Activated CD8-positive, alpha-beta T cell treated with anti-CD3 and anti-CD28 coated beads for 36 hours (primary cell): ENCODE results near the gene DGKI. TPM values are rescaled to one million over a fixed set of nuclear protein-coding genes. Genes with fewer than 3 reads are reported as not detected.

Source experiments
- ATAC-seq: fragments of 200-7000 bp; cut with Tn5 transposase; one replicate; pipeline ENCODE4 v1.10.0; 2021; ENCODE audit warnings: mild to moderate bottlenecking, moderate library complexity
- CTCF ChIA-PET: fragments of 350-600 bp; sonication (Branson Sonifier 250); formaldehyde crosslinking; loops from one replicate; lab custom pipeline; 2021; ENCODE audit warnings: antibody characterized with exemption; lab: Charles Lee
- POLR2A ChIA-PET: fragments of 350-600 bp; sonication (Branson Sonifier 250); formaldehyde crosslinking; loops from one replicate; lab custom pipeline; 2021; ENCODE audit warnings: antibody characterized with exemption; lab: Charles Lee
- DNase-seq: peaks from one replicate; pipeline ENCODE4 v3.0.0-alpha.2; 2020
- H3K27ac Mint-ChIP-seq: one replicate; pipeline ENCODE4 v1.8.0; 2021; ENCODE audit warnings: mild to moderate bottlenecking, mixed read lengths
- H3K27me3 Mint-ChIP-seq: one replicate; pipeline ENCODE4 v1.8.0; 2021; ENCODE audit warnings: mixed read lengths
- H3K36me3 Mint-ChIP-seq: one replicate; pipeline ENCODE4 v1.8.0; 2021; ENCODE audit warnings: low read depth, mixed read lengths
- H3K4me1 Mint-ChIP-seq: one replicate; pipeline ENCODE4 v1.8.0; 2021; ENCODE audit warnings: low read depth, mixed read lengths
- H3K4me3 Mint-ChIP-seq: one replicate; pipeline ENCODE4 v1.8.0; 2021; ENCODE audit warnings: mild to moderate bottlenecking, moderate library complexity, mixed read lengths
- H3K9me3 Mint-ChIP-seq: one replicate; pipeline ENCODE4 v1.8.0; 2021; ENCODE audit warnings: mixed read lengths
- intact Hi-C: fragments of 100-400 bp; cut with micrococcal nuclease; formaldehyde crosslinking; loops from one replicate; pipeline ENCODE4 v1.10.0; 2022
- total RNA-seq, 2 experiments: library from RNA; stranded (reverse); gene quantifications; one replicate each; pipeline ENCODE4 v1.2.3, GENCODE V29; 2021
- TF ChIP-seq, protein P1 (sequence below): fragments of 200-600 bp; IDR thresholded peaks from one replicate; pipeline ENCODE4 v1.8.0; 2022; ENCODE audit warnings: antibody characterized with exemption, mild to moderate bottlenecking

The DGKI gene
- total RNA-seq, 2 experiments from 2014 or later = 0.38 to 0.65 TPM

GRCh38 chr7:137462847-137463246 is 383.9 kb downstream of the DGKI start:
- POLR2A ChIA-PET = no interaction called here
- Mint-ChIP-seq H3K27me3 (peaks cover 7% of the 10 kb centered on the region), H3K27ac (no peak overlapping the region), H3K4me1 (no peaks in the 10 kb centered on the region), H3K4me3 (no peak overlapping the region), H3K9me3 (no peaks in the 10 kb centered on the region), H3K36me3 (no peaks in the 10 kb centered on the region)
- intact Hi-C loops = no loop called here
- CTCF ChIA-PET = no interaction called here
- no peak for DNase-seq
- ATAC-seq = no peak
- TF ChIP-seq, protein P1, sequence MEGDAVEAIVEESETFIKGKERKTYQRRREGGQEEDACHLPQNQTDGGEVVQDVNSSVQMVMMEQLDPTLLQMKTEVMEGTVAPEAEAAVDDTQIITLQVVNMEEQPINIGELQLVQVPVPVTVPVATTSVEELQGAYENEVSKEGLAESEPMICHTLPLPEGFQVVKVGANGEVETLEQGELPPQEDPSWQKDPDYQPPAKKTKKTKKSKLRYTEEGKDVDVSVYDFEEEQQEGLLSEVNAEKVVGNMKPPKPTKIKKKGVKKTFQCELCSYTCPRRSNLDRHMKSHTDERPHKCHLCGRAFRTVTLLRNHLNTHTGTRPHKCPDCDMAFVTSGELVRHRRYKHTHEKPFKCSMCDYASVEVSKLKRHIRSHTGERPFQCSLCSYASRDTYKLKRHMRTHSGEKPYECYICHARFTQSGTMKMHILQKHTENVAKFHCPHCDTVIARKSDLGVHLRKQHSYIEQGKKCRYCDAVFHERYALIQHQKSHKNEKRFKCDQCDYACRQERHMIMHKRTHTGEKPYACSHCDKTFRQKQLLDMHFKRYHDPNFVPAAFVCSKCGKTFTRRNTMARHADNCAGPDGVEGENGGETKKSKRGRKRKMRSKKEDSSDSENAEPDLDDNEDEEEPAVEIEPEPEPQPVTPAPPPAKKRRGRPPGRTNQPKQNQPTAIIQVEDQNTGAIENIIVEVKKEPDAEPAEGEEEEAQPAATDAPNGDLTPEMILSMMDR = no peak

DNA sequence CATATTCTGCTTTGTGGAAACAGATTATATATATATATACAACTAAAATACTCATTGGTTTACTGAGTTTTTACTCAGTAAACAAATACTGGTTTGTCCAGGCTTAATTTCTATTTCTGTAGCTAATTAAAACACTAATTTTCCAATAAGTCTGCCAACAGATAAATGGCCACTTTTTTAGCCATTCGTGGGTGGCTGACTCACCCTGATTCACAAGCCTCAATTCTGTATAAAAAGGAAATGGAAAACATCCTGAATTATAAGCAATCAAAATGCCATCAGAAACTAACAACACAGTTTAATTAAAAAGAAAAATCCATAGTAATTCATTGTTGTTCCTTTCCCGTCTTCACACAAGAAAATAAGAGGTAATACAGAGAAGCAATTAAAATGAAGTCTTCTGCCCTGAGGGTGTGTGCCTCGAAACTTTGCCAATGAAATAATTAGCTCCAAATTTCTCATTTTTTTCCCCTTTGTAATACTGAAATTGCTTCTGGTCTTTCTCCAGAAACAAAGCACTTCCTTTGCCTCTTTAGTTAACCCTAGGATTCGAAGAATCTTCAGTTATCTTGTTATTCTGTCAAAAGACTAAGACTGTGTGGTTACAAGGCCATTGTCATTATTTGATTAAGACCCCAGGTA is 384.6 kb downstream of the DGKI start:
- CTCF ChIA-PET = no interaction called here
- H3K4me1 Mint-ChIP-seq = no peaks in the 10 kb centered on the region
- TF ChIP-seq, protein P1 = no peak
- intact Hi-C loops = no loop called here
- POLR2A ChIA-PET = no interaction called here
- H3K27ac Mint-ChIP-seq = no peak overlapping the region
- no peak overlapping the region for H3K4me3 Mint-ChIP-seq
- ATAC-seq = no peak
- H3K36me3 Mint-ChIP-seq = no peaks in the 10 kb centered on the region
- H3K9me3 Mint-ChIP-seq = no peaks in the 10 kb centered on the region
- peaks cover 7% of the 10 kb centered on the region for H3K27me3 Mint-ChIP-seq
- no peak for DNase-seq

DNA sequence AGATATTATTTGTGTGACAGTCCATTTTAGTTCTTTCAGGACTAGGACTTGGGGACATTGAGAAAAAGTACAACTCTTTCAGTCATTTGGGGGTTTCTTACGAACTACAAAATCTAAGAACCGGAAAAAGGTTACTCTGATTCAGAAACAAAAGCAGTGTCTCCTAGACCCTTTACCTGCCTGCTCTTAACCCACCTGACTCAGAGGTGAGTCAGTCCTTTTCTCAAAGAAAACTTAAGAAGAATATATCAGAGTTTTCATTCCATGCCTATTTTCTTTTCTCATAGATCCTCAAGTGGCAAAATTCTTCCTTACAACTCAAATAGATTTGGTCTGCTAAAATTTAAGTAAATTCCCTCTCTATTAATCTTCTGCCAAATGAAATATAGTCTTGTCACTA is 388.4 kb downstream of the DGKI start:
- ChIA-PET POLR2A (no interaction called here), CTCF (no interaction called here)
- intact Hi-C loops = no loop called here
- Mint-ChIP-seq H3K27me3 (peaks cover 3% of the 10 kb centered on the region), H3K27ac (no peak overlapping the region), H3K36me3 (no peaks in the 10 kb centered on the region), H3K9me3 (no peaks in the 10 kb centered on the region), H3K4me3 (no peak overlapping the region), H3K4me1 (no peaks in the 10 kb centered on the region)
- DNase-seq = no peak
- TF ChIP-seq, protein P1 = no peak
- no peak for ATAC-seq

- ChIA-PET POLR2A (no interaction called here), CTCF (interaction anchor here (0.6 to 1.4 kb wide), 9 partner anchors 10 to 1049 kb away, joined by 3 to 5 read pairs (median 3); no protein-coding TSS in a partner anchor)
- H3K4me1 Mint-ChIP-seq = no peaks in the 10 kb centered on the region
- TF ChIP-seq, protein P1 = no peak
- H3K27ac Mint-ChIP-seq = no peak overlapping the region
- ATAC-seq = no peak
- intact Hi-C loops = no loop called here
- no peaks in the 10 kb centered on the region for H3K36me3 Mint-ChIP-seq
- no peaks in the 10 kb centered on the region for H3K9me3 Mint-ChIP-seq
- DNase-seq = no peak
- peaks cover 3% of the 10 kb centered on the region for H3K27me3 Mint-ChIP-seq
- H3K4me3 Mint-ChIP-seq = no peak overlapping the region
Measured at GRCh38 chr7:137454767-137455166, 392.0 kb downstream of the DGKI start.

DNA sequence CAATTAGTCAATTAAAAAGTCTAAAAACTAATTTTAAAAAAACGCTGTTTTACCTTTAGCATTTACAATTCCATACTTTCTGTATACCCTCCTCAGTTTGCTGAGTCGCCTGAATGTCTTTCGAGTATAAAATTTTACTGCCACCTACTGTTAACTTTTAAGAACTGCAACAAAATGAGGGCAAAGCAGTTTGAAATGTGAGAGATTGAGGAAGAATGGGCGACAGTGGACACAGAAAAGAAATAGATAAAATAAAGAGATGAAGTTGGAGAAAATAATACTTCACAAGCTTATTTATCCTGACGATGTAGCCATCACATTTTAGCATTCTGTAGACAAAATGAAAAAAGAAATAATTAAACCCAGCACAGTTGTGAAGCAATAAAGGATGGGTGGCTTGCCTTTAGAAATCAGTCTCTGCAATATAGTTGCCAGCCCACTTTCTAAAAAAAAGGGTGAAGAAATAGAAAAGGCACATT is 392.5 kb downstream of the DGKI start:
- H3K36me3 Mint-ChIP-seq = no peaks in the 10 kb centered on the region
- H3K27me3 Mint-ChIP-seq = peaks cover 4% of the 10 kb centered on the region
- TF ChIP-seq, protein P1 = peak; percentile 82
- ChIA-PET CTCF (interaction anchor here (0.8 to 1.4 kb wide), 7 partner anchors 9 to 172 kb away, joined by 3 to 5 read pairs (median 4); no protein-coding TSS in a partner anchor), POLR2A (no interaction called here)
- H3K4me1 Mint-ChIP-seq = no peaks in the 10 kb centered on the region
- no peaks in the 10 kb centered on the region for H3K9me3 Mint-ChIP-seq
- H3K27ac Mint-ChIP-seq = no peak overlapping the region
- intact Hi-C loops = no loop called here
- no peak overlapping the region for H3K4me3 Mint-ChIP-seq
- no peak for DNase-seq
- ATAC-seq = no peak
